GM18502 (cell line): ENCODE results near the gene PFAS.
A peak's percentile ranks its signal among the peaks of the same experiment; 100 is the strongest.
"Not testable (repeated sequence)": the region's sequence is repeated elsewhere in the genome, so short reads cannot be mapped to it uniquely, and the experiment has no call there.

ENCODE experiments used
- ATAC-seq: cut with Tn5 transposase; IDR thresholded peaks from one replicate; pipeline ENCODE4 v1.9.1; 2021; ENCODE audit warnings: mild to moderate bottlenecking; ENCODE audit not compliant: unreplicated experiment, poor library complexity

The PFAS gene, protein sequence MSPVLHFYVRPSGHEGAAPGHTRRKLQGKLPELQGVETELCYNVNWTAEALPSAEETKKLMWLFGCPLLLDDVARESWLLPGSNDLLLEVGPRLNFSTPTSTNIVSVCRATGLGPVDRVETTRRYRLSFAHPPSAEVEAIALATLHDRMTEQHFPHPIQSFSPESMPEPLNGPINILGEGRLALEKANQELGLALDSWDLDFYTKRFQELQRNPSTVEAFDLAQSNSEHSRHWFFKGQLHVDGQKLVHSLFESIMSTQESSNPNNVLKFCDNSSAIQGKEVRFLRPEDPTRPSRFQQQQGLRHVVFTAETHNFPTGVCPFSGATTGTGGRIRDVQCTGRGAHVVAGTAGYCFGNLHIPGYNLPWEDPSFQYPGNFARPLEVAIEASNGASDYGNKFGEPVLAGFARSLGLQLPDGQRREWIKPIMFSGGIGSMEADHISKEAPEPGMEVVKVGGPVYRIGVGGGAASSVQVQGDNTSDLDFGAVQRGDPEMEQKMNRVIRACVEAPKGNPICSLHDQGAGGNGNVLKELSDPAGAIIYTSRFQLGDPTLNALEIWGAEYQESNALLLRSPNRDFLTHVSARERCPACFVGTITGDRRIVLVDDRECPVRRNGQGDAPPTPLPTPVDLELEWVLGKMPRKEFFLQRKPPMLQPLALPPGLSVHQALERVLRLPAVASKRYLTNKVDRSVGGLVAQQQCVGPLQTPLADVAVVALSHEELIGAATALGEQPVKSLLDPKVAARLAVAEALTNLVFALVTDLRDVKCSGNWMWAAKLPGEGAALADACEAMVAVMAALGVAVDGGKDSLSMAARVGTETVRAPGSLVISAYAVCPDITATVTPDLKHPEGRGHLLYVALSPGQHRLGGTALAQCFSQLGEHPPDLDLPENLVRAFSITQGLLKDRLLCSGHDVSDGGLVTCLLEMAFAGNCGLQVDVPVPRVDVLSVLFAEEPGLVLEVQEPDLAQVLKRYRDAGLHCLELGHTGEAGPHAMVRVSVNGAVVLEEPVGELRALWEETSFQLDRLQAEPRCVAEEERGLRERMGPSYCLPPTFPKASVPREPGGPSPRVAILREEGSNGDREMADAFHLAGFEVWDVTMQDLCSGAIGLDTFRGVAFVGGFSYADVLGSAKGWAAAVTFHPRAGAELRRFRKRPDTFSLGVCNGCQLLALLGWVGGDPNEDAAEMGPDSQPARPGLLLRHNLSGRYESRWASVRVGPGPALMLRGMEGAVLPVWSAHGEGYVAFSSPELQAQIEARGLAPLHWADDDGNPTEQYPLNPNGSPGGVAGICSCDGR (N-terminal part only)

DNA sequence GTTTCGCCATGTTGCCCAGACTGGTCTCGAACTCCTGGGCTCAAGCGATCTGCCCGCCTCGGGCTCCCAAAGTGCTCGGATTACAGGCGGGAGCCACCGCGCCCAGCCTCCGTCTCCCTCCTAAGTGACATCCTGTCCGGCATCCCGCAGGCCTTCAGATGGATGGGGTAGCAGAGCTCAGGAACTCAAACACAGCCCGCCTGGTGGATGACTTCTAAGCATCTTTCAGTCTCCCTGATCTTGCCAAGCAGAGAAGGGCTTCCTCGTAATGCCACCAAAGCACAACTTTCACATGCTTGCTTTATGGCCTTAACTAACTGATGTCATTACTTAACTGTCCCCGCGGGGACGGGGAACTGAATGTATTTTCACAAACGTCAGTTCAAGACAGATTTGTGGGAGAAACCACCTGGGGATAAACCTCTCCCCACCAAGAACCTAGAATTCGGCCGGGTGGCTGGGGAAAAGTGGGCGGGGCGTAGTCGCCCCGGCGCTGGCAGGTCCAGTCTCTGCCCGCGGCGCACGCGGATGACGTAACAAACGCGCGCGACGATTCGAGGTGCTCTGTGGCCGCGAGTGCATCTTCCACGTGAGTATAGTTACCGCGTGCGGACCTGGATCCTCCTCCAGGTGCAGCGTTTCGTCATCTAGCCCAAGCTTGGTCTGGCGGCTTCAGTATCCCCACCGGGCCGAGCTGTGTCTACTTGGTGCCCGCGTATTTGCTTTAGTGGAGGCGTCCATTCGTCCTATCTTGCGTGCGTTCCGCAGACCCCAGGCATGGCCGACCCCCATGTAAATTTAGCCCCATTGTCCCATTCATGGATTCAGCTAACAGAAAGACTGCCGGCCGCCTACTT is at the start of gene PFAS:
PFAS (plus strand) TSS at position 539 of the 857 bp plus-strand sequence. CDS start 4,649 bp downstream, outside the sequence.
- peak; percentile 55 for ATAC-seq

DNA sequence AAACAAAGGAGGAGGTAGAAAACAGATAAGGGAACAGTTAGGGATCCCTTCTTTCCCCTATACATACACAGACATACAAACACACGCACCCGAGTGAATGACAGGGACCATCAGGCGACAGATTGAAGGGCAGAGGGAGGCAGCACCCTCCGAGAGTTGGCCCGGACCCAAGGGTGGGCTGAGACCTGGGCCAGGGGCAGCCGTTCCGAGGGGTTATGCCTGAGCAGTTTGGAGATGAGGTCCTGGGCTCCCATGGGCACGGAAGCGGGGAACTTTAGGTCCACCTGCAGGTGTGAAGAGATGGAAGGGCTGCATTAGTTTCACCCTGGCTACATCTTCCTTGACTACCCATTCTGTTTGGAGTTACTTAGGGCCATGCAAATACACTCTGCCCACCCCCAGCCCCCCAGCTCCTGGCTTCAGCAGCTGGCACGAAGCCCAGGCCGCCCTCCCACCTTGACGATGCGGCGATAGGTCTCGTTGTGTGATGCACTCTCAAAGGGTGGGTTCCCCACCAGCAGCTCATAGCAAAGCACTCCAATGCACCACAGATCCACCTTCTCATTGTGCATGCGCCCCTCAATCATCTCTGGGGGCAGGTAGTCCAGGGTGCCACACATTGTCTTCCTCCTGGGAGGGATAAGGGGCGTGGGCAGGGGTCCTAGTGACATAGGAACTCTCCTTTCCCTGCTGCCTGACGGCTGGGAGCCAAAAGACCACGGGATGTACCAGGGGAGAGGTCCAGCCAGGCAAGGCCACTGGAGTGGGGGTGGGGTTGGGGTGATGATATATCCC is 44.1 kb upstream of the PFAS start:
- no peak for ATAC-seq

DNA sequence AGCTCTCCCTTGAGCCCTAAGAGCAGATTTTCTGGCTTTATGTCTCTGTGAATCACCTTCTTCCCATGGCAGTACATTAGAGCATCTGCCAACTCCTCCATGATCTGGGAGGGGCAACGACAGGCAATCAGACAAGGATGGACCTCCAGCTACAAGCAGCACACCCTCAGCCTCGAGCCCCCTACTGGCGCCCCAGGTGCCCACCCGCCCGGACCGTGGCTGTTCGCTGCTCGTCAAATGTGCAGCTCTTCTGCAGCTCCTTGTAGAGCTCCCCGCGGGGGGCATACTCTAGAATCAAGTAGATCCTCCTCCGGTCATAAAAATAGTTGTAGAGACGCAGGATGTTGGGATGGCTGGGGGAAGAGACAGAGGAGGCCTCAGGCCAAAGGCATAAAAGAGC is 42.6 kb upstream of the PFAS start:
- no peak for ATAC-seq

DNA sequence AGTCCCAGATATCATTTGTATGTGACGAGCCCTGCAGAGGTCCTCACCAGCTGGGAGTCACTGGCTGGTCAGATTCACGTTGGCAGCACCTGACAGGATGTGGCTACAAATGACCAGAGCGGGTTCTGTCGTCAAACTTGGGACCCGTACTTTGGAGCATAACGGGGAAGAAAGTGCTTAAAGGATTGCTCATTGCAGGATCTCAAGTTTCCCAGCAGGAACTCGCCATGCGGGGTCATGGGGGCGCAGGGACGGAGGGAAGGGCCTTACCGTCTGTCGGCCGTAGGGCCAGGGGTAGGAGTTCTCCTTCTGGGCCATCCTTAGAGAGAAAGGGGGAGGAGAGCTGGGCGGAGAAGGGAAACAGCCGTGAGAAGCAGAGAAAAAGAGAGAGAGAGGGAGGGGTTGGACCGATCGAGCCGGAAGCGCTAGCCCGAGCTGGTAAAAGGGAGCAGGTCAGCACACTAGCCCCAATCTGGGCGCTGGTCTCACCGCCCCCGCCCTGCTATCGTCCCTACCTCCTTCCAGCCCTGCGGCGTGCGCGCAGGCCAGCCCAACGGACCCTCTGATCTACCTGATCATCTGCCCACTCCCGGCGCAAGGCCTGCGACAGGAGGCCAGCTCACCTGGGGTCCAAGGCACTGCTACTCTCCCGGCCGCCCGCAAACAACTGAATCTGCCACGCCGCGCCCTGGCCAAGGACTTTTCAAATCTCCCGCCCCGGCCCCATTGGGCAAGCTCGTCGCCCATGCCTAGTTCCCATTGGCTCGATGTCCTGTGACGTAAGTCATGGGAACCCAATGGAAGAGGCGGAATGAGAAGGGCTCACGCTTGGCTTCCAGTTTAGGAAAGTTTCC is 39.0 kb upstream of the PFAS start, which contains the start of gene AURKB:
AURKB (minus strand) TSS at position 669 of the 854 bp plus-strand sequence; CDS start at position 318, 351 bp downstream.
- ATAC-seq = peak; percentile 84

DNA sequence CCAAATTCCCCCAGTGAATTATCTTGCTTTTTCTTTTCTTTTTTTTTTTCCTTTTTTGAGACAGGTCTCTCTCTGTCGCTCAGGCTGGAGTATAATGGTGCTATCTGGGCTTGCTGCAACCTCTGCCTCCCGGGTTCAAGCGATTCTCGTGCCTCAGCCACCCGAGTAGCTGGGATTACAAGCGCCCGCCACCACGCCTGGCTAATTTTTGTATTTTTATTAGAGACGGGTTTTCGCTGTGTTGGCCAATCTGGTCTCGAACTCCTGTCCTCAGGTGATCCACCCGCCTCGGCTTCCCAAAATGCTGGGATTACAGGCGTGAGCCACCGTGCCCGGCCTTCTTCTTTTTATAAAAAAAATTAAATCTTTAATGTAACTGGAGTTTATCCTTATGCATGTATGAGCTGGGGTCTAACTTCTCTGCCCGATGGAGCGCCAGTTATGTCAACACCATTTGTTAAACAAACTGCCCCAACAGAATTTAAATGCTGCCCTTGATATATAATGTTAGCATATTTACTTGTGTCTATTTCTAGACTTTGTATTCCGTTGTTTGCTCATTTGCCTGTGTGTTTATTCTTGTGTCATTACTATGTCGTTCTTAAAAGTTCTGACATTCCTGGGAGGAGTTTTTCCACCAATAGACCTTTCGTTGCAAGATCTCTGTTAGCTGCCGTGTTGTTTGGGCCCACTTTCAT is 38.2 kb upstream of the PFAS start:
- peak; percentile 2 for ATAC-seq

DNA sequence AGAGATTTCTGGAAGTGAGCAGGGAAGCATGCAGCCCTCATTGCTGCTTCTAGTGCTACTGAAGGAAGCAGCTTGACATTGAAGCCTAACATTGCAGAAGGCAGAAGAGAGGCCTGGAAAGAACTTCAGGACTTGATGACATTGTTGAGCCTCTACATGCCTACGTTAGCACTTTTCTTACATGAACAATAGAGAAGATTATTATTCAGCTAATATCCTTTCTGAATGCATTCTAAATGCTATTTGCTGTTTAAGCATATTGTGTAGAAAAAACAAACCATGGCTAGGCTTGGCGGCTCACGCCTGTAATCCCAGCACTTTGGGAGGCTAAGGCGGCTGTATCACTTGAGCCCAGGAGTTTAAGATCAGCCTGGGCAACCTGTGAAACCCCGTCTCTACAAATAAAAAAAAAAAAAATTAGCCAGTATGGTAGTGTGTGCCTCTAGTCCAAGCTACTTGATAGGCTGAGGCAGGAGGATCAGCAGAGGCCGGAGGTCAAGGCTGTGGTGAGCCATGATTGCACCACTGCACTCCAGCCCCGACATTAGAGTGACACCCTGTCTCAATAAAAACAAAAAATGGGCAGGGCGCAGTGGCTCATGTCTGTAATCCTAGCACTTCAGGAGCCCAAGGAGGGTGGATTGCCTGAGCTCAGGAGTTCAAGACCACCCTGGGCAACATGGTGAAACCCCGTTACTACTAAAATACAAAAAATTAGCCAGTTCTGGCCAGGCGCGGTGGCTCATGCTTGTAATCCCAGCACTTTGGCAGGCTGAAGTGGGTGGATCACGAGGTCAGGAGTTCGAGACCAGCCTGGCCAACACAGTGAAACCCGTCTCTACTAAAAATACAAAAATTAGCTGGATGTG is 36.5 kb upstream of the PFAS start:
- ATAC-seq = no peak

DNA sequence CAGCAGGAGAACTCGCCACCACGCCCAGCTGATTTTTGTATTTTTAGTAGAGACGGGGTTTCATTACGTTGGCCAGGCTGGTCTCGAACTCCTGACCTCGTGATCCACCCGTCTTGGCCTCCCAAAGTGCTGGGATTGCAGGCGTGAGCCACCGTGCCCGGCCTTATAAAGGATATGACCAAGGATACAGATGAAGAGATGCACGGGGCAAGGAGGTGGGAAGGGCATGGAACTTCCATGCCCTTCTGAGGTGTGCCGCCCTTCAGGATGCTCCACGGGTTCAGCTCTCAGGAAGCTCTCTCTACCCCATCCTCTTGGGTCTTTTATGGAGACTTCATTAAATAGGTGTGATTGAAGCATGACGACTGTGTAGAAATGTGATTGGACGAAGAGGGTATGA is 35.1 kb upstream of the PFAS start:
- not testable (repeated sequence) for ATAC-seq

DNA sequence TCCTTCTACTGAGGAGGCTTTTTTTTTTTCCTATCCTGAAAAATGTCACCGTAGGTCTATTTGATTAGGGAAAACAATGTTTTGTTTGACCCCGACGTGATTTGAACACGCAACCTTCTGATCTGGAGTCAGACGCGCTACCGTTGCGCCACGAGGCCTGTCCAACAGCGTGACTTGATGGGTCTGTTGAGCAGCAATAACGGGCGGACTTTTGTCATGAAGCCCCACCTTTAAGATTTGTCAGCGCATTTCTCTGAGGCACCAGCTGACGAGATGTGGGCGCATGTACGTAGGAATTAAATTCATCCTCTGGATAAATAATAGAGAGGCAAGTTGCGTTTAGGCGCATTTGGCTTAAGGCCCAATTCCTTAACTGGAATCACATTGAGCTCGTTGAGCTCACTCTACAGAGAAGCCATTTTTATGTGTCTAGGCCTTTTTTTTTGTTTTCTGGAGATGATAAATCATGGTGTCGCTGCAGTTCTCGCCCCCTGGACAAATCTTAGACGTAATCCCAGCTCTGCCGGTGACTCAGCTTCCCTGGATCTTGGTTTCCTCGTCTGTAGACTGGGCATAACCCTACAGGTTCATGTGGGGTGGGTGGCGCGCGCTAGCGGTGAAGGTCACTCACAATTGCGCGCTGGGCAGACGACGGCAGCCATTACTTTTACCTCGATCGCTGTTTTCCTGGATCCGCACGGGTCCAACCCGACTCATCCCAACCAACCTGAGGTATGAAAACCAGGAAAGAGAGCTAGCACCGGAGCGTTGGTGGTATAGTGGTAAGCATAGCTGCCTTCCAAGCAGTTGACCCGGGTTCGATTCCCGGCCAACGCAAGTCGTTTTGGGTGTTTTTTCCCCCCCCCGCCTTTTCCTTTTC is 28.1 kb upstream of the PFAS start:
- no peak for ATAC-seq

DNA sequence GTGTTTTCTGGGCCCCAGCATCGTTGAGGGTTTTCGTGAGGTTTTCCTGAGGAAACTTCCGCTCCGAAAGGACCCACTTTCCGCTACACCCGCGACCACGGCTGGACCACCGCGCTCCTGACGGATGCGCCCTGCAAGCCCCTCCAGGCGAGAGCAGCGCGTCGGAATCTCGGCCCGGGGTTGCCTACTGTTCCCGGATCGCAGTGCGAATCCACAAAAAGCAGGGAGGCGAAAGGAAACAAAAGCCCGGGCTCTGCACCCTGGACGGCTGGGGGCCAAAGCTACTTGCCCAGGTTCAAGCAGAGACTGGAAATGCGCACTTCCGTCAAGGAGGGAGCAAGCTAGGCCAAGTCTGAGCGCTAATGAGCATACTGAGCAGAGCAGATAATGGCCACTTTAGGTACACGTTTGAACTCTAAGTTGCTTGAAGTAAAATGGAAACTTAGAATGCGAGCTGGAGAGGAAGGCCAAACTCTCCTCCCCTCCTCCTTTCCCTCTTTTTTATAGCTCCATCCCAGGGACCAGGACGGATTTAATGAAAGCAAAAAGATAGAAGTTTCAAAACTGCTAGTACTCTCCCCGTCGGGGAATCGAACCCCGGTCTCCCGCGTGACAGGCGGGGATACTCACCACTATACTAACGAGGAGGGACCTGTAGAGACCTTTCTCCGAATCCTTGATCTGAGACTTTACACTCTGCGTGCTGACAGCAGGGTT is 27.3 kb upstream of the PFAS start:
- ATAC-seq = peak; percentile 47

DNA sequence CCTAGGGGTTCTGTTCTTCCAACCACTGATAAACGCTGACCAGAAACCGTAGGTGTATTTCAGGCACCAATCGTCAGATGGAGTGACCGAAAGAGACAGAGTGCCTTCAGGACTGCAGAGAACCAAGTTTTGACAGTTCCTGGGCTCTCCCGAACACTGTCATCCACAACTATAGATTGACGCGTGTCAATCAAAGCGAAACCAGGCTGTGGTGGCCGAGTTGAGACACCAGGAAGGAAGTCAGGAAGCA is 26.8 kb upstream of the PFAS start:
- ATAC-seq = peak; percentile 37

DNA sequence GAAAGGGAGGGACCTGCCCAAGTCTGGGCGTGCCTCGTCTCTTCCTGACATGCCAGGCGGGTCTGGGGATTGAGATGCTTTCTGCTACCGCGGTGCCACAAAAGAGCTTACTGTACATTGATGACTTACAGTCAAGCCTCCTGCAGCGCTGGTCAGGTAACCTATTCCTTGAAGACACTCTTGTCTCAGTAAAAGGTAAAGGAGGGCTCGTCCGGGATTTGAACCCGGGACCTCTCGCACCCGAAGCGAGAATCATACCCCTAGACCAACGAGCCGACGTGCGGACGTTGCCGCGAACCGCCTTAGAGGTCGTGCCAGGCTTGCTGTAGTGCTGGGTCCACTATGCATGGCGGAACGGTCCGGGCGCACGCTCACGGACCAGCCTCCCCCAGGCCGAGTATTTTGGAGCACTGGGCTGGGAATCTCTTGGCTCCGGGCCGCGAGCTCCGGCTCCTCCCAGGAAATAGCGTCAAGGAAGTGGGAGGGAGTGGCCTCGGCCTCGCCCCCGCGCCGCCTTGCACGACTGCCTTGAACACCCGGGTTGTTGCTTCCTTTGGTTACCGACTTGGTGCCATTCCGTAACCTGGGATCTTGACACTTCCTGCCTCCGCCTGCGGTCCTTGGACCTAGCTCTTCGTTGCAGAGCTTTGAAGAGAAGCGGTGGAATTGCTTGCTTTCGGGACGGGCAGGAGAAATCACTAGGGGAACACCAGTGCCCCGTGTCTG is 26.3 kb upstream of the PFAS start:
- ATAC-seq = peak; percentile 26

DNA sequence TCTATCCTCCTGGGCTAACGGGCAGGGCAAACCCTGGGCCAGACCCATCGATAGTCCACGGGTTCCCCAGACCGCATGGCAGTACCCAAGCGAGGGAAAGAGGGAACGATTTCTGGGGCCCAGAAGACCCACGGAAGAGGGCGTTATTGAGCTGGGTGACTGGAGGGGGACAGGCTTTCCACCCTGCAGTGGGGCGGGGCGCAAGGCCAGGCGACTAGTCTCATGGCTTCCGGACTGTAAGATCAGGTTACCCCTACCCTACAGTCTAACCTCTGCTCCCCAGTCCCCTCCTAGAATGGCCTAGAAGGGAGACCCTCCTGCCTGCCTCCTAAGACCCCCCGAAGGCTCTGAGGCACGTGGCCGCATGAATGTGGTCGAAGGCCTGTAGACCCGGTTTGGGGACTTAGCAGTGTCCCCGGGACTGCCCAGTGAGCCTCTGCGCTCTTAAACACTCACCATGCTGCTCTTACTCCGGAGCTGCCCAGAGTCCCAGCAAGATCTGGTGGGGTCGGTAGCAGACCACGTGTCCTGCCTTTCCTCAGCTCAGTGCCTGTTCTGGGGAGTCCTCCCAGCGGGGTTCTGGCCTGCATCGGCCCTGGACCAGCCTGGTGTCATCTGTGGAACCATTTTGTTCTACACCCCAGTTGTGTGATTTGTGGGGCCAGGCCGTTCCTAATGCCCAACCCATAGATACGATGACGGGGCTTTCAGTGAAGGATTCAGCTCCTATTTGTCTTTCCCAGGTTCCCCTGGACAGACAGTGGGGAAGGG is 25.5 kb upstream of the PFAS start:
- ATAC-seq = no peak
